D721Med (cell line): Measurements from ENCODE around the gene MED12L.

ENCODE experiments used
- DNase-seq: peaks from one replicate; pipeline ENCODE4 v3.0.0; 2011; ENCODE audit warnings: low spot score; ENCODE audit not compliant: insufficient read length
- FAIRE-seq: peaks from 2 replicates; lab custom pipeline; 2011; peaks lifted over from hg19 to GRCh38; lab: Jason Lieb, UNC
- CTCF ChIP-seq: IDR thresholded peaks from 2 replicates; pipeline ENCODE4 v1.5.1; 2012; ENCODE audit warnings: mild to moderate bottlenecking, control low read depth; ENCODE audit not compliant: insufficient read depth; ENCODE audit errors: missing control alignments

The MED12L gene

GRCh38 chr3:151204530-151205402 lies 119.3 kb downstream of the MED12L start:
- DNase-seq (no peak), FAIRE-seq (no peak)
- TF ChIP-seq CTCF = no peak

GRCh38 chr3:151205482-151205881 lies 120.0 kb downstream of the MED12L start:
- TF ChIP-seq CTCF = no peak
- DNase-seq (no peak), FAIRE-seq (no peak)

- no peak for TF ChIP-seq CTCF
- FAIRE-seq = no peak
- no peak for DNase-seq
Observed at GRCh38 chr3:151206201-151206600, 120.7 kb downstream of the MED12L start.

DNA sequence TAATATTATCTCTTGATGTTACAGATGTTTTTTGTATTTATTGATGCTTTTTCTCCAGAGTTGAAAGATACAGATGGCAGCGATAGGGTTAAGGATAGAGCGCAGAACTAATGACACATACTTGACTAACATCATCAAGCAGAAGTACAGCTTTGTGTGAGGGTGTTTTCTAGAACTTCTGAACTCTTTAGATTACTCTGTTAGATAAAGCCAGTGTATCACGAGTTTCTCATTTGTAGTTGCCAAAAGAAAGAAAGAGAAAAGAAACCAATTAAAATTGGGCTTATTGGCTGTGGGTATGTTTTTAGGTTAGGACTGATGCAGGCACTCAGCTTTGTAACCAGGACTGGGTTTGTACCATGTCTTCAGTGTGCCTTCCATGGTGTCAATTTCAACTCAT lies 124.2 kb downstream of the MED12L start:
- DNase-seq = no peak
- TF ChIP-seq CTCF = no peak
- FAIRE-seq = no peak

DNA sequence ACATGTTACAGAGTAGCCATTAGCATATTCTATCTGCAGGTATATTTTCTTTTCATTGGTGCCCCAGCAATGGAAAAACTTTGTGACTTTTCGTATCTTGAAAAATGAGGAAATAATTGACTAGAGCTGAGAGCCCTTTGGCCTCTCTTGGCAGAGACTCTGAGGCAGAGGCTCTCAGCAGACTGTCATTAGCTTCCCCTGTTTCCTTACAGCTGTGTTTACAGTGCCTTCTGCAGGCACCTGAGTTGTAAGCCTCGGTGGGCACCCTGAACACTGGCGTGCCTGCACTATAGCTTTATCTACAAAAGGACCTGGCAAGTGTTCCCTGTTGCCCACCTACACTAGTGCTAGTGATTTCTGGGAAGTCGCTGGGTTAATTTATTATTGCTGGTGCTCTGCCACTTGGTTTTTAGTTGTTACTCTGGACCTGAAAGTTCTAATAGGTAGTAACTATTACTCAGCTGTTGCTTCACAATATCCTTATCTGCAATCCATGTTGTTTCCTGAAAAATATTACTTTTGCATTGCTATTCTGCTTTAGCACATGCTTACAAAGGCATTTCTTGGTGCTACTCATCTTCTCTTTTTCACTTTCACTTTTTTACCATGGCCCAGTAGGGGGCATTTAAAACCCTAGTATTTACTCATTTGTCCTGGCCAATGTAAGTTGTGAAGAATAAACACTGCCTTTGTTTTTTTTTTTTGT lies 125.4 kb downstream of the MED12L start:
- DNase-seq = no peak
- FAIRE-seq = no peak
- TF ChIP-seq CTCF = no peak

- no peak for TF ChIP-seq CTCF
- no peak for DNase-seq
- no peak for FAIRE-seq
Observed at GRCh38 chr3:151213151-151213550, 127.7 kb downstream of the MED12L start.
